PC-3 (cell line): Measurements from ENCODE around the gene ANKLE1.

Experiments
- EZH2 ChIP-seq: fragments of 300-600 bp; sonication (generic); IDR thresholded peaks from one replicate; pipeline ENCODE4 v1.6.1; 2017; ENCODE audit warnings: antibody characterized with exemption, mild to moderate bottlenecking, low read length; ENCODE audit not compliant: unreplicated experiment
- EZH2phosphoT487 ChIP-seq: fragments of 300-600 bp; sonication (generic); IDR thresholded peaks from 2 replicates; pipeline ENCODE4 v1.6.1; 2018; ENCODE audit warnings: mild to moderate bottlenecking, antibody characterized with exemption, low read length, borderline replicate concordance
- TF ChIP-seq, protein P1 (sequence below): fragments of 300-600 bp; sonication (generic); conservative IDR thresholded peaks from 2 replicates; pipeline ENCODE4 v1.5.1; 2017; ENCODE audit warnings: antibody characterized with exemption, low read depth, mild to moderate bottlenecking, low read length

- TF ChIP-seq, protein P1, sequence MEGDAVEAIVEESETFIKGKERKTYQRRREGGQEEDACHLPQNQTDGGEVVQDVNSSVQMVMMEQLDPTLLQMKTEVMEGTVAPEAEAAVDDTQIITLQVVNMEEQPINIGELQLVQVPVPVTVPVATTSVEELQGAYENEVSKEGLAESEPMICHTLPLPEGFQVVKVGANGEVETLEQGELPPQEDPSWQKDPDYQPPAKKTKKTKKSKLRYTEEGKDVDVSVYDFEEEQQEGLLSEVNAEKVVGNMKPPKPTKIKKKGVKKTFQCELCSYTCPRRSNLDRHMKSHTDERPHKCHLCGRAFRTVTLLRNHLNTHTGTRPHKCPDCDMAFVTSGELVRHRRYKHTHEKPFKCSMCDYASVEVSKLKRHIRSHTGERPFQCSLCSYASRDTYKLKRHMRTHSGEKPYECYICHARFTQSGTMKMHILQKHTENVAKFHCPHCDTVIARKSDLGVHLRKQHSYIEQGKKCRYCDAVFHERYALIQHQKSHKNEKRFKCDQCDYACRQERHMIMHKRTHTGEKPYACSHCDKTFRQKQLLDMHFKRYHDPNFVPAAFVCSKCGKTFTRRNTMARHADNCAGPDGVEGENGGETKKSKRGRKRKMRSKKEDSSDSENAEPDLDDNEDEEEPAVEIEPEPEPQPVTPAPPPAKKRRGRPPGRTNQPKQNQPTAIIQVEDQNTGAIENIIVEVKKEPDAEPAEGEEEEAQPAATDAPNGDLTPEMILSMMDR = no peak
- no peak for TF ChIP-seq EZH2phosphoT487
- TF ChIP-seq EZH2 = no peak
Measured at GRCh38 chr19:17248011-17248776, 33.5 kb upstream of the ANKLE1 start.
